GM12878 (cell line): ENCODE measurements around the gene CKB.

Experiments used
- ETV6 ChIP-seq, 2 experiments: fragments of 450-650 bp in 1 of 2; IDR thresholded peaks in 1 of 2; conservative IDR thresholded peaks in 1 of 2; 2 replicates each; pipeline ENCODE4 v1.6.1; 2014; ENCODE audit warnings: antibody characterized with exemption in 1 of 2, borderline replicate concordance in 1 of 2, low read depth in 1 of 2, mild to moderate bottlenecking in 1 of 2, moderate library complexity in 1 of 2
- POLR2A ChIP-seq: IDR thresholded peaks from 2 replicates; pipeline ENCODE4 v1.6.1; 2011; ENCODE audit warnings: low read depth, mild to moderate bottlenecking, low read length
- TF ChIP-seq, protein P1 (sequence below): IDR thresholded peaks from 2 replicates; pipeline ENCODE4 v1.6.1; 2011; ENCODE audit warnings: low read depth, low read length, improper control_type of control experiment, borderline replicate concordance

DNA sequence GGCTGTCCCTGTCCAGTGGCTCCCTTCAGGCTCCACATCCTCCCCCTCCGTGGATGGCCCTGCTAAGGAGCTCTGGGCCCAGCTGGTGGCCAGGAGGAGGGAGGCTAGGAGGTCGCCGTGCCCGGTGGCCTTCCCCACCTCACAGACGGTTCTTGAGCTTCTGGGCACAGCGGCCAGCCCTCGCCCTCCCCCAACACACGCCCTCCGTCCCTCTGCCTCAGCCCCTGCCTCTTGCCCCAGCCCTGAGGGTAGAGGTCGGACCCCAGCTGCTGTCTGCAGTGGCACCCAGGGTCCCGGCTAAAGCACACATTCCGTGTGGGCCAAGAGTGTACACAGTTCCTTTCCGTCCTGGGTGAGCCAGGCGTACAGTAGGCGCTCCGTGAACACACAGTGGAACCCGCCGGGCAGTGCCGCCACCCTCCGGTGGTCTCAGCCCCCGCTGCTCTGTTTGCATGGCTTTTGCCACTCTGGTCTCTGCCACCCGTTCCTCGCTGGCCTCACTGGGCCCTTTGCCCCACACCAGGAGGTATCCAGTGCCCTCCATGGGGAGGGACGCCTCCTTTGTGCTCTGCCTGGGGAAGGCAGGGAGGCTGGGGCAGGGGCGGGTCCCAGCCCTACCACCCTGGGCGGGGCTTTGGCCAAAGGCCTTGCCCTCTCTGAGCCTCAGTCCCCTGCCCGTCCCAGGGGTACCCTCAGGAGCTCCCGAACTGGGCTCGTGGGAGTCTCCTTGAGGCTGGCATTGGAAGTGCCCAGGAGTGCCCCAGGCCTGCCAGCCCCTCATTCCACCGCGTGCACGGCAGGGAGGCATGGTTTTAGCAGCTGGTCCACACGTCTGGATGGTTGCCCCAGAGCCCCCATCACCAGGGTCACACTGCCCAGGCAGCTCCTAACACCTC is 19.3 kb upstream of the CKB start:
- TF ChIP-seq, protein P1, sequence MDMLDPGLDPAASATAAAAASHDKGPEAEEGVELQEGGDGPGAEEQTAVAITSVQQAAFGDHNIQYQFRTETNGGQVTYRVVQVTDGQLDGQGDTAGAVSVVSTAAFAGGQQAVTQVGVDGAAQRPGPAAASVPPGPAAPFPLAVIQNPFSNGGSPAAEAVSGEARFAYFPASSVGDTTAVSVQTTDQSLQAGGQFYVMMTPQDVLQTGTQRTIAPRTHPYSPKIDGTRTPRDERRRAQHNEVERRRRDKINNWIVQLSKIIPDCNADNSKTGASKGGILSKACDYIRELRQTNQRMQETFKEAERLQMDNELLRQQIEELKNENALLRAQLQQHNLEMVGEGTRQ, result no peak
- peak; percentile 46; the same call in 1 of the 2 replicates for TF ChIP-seq POLR2A
- TF ChIP-seq ETV6 (conservative IDR thresholded peaks at IDR 0.05 in 1 of 2, IDR thresholded peaks at IDR 0.05 in 1 of 2; ENCODE audit: borderline replicate concordance in 1 of 2, low read depth in 1 of 2), result no peak
